Kidney (tissue), 14 donors: ENCODE measurements around the gene SAMD4A. TPM values are rescaled to one million over a fixed set of nuclear protein-coding genes. Genes with fewer than 3 reads are reported as not detected.

Source experiments
- DNase-seq, 5 donors: peaks; one replicate each; pipeline ENCODE4 v3.0.0-alpha.2; 2013 to 2020
- FAIRE-seq: peaks from 2 replicates; lab custom pipeline; 2012; peaks lifted over from hg19 to GRCh38; lab: Jason Lieb, UNC
- H3K27ac ChIP-seq, 2 donors: one replicate each; pipeline ENCODE4 v1.7.0; 2013; ENCODE audit warnings: low read depth in 2 of 2, low read length in 2 of 2, inconsistent platforms in 1 of 2
- H3K27me3 ChIP-seq: one replicate; pipeline ENCODE4 v1.7.1; 2013; ENCODE audit warnings: low read length, inconsistent platforms; ENCODE audit not compliant: control insufficient read depth, insufficient read depth
- H3K36me3 ChIP-seq, 3 donors: one replicate each; pipeline versions ENCODE4 v1.7.0 to v1.7.1; 2013; ENCODE audit warnings: low read length in 3 of 3, control low read depth in 1 of 3, inconsistent platforms in 1 of 3; ENCODE audit not compliant: insufficient read depth in 3 of 3, control insufficient read depth in 2 of 3
- H3K4me1 ChIP-seq, 3 donors: one replicate each; pipeline versions ENCODE4 v1.7.0 to v1.7.1; 2013; ENCODE audit warnings: low read length in 3 of 3, inconsistent platforms in 1 of 3, low read depth in 1 of 3; ENCODE audit not compliant: control insufficient read depth in 2 of 3, insufficient read depth in 2 of 3
- H3K4me3 ChIP-seq, 3 donors: one replicate each; pipeline versions ENCODE4 v1.7.0 to v1.8.1; 2013; ENCODE audit warnings: low read length in 3 of 3, control low read depth in 1 of 3, inconsistent platforms in 1 of 3
- H3K9ac ChIP-seq, 3 donors: one replicate each; pipeline versions ENCODE4 v1.7.0 to v1.7.1; 2013; ENCODE audit warnings: low read length in 3 of 3, control low read depth in 1 of 3, inconsistent platforms in 1 of 3
- H3K9me3 ChIP-seq, 3 donors: one replicate each; pipeline versions ENCODE4 v1.7.0 to v1.7.1; 2013; ENCODE audit warnings: low read length in 3 of 3, control low read depth in 1 of 3, inconsistent platforms in 1 of 3; ENCODE audit not compliant: control insufficient read depth in 2 of 3, insufficient read depth in 1 of 3
- intact Hi-C: fragments of 100-400 bp; cut with DNase I; formaldehyde crosslinking; loops from one replicate; pipeline ENCODE4 v1.11.1; 2022
- polyA plus RNA-seq: library from polyadenylated mRNA; stranded (reverse); fragments of 350-450 nt; fragmentation: Illumina TruSeq; extraction: RNeasy Lipid Tissue Mini Kit (QIAGEN cat#74804); gene quantifications from one replicate; pipeline ENCODE4 v1.2.3, GENCODE V29; 2014; ENCODE audit warnings: low read depth, low replicate concordance; ENCODE audit not compliant: insufficient read depth
- total RNA-seq: library from RNA; stranded (reverse); fragmentation: NEBNext Ultra II Directional; extraction: Animal tissue kit (Norgen Biotek cat#: 25700); gene quantifications from one replicate; pipeline ENCODE4 v1.2.1, GENCODE V29; 2021
- TF ChIP-seq, protein P1 (sequence below): IDR thresholded peaks from 3 replicates; pipeline ENCODE4 v1.5.1; 2012; ENCODE audit warnings: mild to moderate bottlenecking, moderate library complexity, borderline replicate concordance; ENCODE audit not compliant: insufficient read depth; ENCODE audit errors: extremely low read depth
- donor health status: control.
- donor health status: control.
- donor health status: control.
- donor health status: control.
- donor health status: control.
- donor health status: DM: yes; HTN: yes; CAD: no.
- donor health status: Normal renal cell carcinoma (clear cell type).

Gene SAMD4A
- total and polyA plus RNA-seq, 2 donors from 2014 or later = 7.4 to 46.5 TPM

DNA sequence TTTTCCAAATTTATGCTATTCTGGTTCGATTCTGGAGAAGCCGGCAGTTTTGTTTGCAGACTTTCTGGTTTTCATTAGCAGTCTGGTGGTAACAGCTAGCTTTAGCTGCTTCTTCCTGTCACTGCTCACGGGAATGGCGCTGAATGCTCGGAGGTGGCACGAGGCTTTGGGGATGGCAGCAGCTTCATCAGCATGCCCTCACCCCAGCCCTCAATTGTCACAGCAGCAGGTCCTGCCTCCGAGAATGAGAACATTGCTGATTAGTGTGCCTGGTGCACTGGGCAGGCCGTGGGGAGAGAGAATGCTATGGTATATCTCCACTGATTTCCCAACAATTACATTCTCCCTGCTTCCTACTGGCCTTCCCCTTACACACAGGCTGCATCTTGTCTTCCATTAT, 73.6 kb downstream of the SAMD4A start:
- Histone ChIP-seq H3K36me3 (no peaks in the 10 kb centered on the region), H3K4me3 (no peak overlapping the region), H3K4me1 (no peaks in the 10 kb centered on the region), H3K9me3 (no peaks in the 10 kb centered on the region), H3K27ac (no peak overlapping the region), H3K9ac (no peak overlapping the region), H3K27me3 (no peaks in the 10 kb centered on the region)
- FAIRE-seq (no peak), DNase-seq (no peak)
- intact Hi-C loops = no loop called here
- TF ChIP-seq, protein P1, sequence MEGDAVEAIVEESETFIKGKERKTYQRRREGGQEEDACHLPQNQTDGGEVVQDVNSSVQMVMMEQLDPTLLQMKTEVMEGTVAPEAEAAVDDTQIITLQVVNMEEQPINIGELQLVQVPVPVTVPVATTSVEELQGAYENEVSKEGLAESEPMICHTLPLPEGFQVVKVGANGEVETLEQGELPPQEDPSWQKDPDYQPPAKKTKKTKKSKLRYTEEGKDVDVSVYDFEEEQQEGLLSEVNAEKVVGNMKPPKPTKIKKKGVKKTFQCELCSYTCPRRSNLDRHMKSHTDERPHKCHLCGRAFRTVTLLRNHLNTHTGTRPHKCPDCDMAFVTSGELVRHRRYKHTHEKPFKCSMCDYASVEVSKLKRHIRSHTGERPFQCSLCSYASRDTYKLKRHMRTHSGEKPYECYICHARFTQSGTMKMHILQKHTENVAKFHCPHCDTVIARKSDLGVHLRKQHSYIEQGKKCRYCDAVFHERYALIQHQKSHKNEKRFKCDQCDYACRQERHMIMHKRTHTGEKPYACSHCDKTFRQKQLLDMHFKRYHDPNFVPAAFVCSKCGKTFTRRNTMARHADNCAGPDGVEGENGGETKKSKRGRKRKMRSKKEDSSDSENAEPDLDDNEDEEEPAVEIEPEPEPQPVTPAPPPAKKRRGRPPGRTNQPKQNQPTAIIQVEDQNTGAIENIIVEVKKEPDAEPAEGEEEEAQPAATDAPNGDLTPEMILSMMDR = no peak

DNA sequence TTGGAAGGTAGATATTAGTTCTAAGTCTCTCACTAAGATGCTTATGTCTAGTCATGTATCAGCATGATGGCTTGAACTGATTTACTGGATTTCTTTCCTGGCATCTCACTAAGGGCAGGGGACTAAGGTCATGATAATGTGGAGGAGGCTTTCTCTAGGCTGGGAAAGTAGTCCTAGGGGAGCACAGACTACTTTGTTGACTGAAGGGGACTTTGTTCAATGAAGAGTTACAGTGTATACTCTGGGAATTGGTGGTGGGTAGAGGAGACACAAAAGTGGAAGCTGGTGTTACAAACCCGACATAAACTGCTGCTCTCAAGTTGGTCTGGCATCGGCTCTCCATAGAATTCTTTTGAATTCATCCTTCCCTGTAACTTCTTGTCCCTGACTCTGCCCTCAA, 75.2 kb downstream of the SAMD4A start:
- Histone ChIP-seq H3K9me3 (no peaks in the 10 kb centered on the region), H3K36me3 (no peaks in the 10 kb centered on the region), H3K9ac (no peak overlapping the region), H3K4me1 (no peaks in the 10 kb centered on the region), H3K27ac (no peak overlapping the region), H3K4me3 (no peak overlapping the region), H3K27me3 (no peaks in the 10 kb centered on the region)
- FAIRE-seq = no peak
- TF ChIP-seq, protein P1 = no peak
- intact Hi-C loops = no loop called here
- no peak for DNase-seq

DNA sequence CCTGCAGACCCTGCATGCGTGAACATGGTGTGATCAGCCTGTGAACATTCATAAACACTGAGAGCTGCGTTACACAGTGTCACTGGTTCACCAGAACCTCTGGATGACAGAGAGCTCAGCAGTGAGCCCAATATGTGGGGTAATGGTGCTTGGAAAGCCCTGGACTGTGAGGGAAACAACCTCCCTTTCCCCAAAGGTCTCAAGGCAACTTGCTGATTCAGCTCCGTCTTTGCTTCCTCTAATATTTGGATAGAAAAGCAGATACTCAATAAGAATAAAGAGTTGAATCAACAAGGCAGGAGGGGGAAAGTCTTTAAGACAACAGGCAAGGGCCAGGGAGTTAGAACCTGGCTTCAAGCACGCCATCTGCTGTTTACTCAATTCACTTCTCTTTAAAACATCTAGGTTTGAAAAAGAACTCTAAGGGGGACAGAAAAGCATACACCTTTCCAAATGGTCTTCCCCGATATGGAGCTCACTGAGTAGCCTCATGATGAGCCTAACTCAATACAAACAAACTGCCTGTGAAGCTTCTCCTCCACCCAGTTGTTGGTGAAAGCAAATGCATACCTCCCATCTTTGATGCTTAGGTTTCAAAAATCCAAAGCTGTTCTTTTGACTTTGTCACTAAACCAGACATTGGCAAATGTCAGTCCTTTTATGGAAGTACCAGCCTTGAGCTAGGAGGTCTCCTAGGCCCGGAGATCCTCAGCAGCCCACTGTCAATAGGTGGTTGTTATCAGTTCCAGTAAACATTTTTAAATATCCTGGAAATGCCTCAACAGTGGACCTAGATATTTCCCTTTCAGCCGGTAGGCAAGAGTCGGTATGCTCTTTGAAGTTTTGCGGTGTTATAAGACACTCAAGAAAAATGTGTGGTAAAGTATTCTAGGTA, 76.1 kb downstream of the SAMD4A start:
- TF ChIP-seq, protein P1 = no peak
- Histone ChIP-seq H3K9ac (no peak overlapping the region), H3K27me3 (no peaks in the 10 kb centered on the region), H3K36me3 (no peaks in the 10 kb centered on the region), H3K4me1 (no peaks in the 10 kb centered on the region), H3K4me3 (no peak overlapping the region), H3K9me3 (no peaks in the 10 kb centered on the region), H3K27ac (no peak overlapping the region)
- DNase-seq (peak in 1 of 5 donors; percentile 58), FAIRE-seq (no peak)
- intact Hi-C loops = no loop called here
